Measurements from ENCODE around the gene TXNDC17.
"Not testable (repeated sequence)": the region's sequence is repeated elsewhere in the genome, so short reads cannot be mapped to it uniquely, and the experiment has no call there.

Gene TXNDC17

GRCh38 chr17:6691958-6692357, 51.1 kb downstream of the TXNDC17 start:
- H3K4me1 ChIP-seq (ENCODE audit: insufficient read depth, low read length); H3K9ac ChIP-seq (ENCODE audit: low read depth, low read length); H3K36me3 ChIP-seq (ENCODE audit: insufficient read depth, low read length); H3K9me3 ChIP-seq (ENCODE audit: control insufficient read depth, insufficient read depth, low read length): not testable (repeated sequence)
